ENCODE data around the gene TRAPPC2. TPM values are rescaled to one million over a fixed set of nuclear protein-coding genes. Genes with fewer than 3 reads are reported as not detected.

Gene TRAPPC2
- total RNA-seq, 1 experiment from 2014 or later, result 23.6 TPM

DNA sequence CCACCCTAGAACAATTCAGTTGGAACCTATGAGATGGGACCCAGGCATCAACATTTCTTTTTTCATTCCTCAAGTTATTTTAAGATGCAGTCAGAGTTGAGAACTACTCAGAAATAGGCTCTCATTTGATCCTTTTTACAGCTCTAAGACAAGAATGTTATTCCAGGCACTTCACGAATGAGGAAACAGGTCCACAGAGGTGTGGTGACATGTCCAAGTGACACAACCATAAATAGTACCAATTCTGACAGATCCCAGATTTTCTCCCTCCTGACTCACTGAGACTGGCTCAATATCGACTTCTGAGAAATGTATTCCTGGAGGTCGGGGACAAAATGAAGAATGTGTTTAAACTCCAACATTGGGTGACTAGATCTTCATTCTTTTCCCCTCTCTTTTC lies 70.4 kb downstream of the TRAPPC2 start:
- no TSS peak for BruUV-seq (replicated peaks)
- H2AFZ ChIP-seq, result no peak overlapping the region
- TF ChIP-seq, protein P1, sequence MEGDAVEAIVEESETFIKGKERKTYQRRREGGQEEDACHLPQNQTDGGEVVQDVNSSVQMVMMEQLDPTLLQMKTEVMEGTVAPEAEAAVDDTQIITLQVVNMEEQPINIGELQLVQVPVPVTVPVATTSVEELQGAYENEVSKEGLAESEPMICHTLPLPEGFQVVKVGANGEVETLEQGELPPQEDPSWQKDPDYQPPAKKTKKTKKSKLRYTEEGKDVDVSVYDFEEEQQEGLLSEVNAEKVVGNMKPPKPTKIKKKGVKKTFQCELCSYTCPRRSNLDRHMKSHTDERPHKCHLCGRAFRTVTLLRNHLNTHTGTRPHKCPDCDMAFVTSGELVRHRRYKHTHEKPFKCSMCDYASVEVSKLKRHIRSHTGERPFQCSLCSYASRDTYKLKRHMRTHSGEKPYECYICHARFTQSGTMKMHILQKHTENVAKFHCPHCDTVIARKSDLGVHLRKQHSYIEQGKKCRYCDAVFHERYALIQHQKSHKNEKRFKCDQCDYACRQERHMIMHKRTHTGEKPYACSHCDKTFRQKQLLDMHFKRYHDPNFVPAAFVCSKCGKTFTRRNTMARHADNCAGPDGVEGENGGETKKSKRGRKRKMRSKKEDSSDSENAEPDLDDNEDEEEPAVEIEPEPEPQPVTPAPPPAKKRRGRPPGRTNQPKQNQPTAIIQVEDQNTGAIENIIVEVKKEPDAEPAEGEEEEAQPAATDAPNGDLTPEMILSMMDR (conservative IDR thresholded peaks at IDR 0.05), result no peak
- TF ChIP-seq EZH2 (IDR thresholded peaks at IDR 0.05; ENCODE audit: low read depth), result no peak
- H3K36me3 ChIP-seq (ENCODE audit: low read depth), result no peaks in the 10 kb centered on the region
- H3K27me3 ChIP-seq (ENCODE audit: insufficient read depth, low read depth), result no peaks in the 10 kb centered on the region
- intact Hi-C loops (cut with micrococcal nuclease; ENCODE audit: unreplicated experiment), result no loop called here
- POLR2A ChIA-PET (ENCODE audit: unreplicated experiment), result no interaction called here
- H3K4me2 ChIP-seq, result no peak overlapping the region
- no peaks in the 10 kb centered on the region for H3K9me2 ChIP-seq (ENCODE audit: insufficient read depth)
- H3K4me1 ChIP-seq (replicated peaks; ENCODE audit: insufficient read depth), result peaks cover 35% of the 10 kb centered on the region
- H3F3A ChIP-seq (ENCODE audit: insufficient read depth, low read depth), result peaks cover 21% of the 10 kb centered on the region
- H3K4me3 ChIP-seq, result no peak overlapping the region
- CTCF ChIA-PET, result no interaction called here
- no peak overlapping the region for H3K27ac ChIP-seq
- no peak for DNase-seq
- H3K9me3 ChIP-seq (ENCODE audit: insufficient read depth, low read depth), result no peaks in the 10 kb centered on the region
- H3K79me2 ChIP-seq (ENCODE audit: low read depth), result no peaks in the 10 kb centered on the region
- no peaks in the 10 kb centered on the region for H4K20me1 ChIP-seq (ENCODE audit: insufficient read depth)

DNA sequence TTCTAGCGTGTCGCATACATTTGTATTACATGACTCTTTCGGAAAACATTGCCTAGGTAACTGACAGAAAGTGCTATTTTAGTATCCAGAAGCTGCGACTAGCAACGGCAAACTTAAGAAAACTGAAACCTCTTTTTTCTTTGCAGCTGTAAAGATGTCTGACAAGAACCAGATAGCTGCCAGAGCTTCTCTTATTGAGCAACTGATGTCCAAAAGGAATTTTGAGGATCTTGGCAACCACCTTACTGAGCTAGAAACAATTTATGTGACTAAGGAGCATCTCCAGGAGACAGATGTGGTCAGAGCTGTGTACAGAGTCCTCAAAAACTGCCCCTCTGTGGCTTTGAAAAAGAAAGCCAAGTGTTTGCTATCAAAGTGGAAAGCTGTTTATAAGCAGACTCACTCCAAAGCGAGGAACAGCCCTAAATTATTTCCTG lies 72.0 kb downstream of the TRAPPC2 start:
- TF ChIP-seq, protein P1 (conservative IDR thresholded peaks at IDR 0.05), result no peak
- no peak for TF ChIP-seq EZH2 (IDR thresholded peaks at IDR 0.05; ENCODE audit: low read depth)
- Histone ChIP-seq H3K4me3 (no peak overlapping the region), H3K4me2 (no peak overlapping the region), H3F3A (ENCODE audit: insufficient read depth, low read depth) (peaks cover 13% of the 10 kb centered on the region), H3K27ac (no peak overlapping the region), H3K9me3 (ENCODE audit: insufficient read depth, low read depth) (no peaks in the 10 kb centered on the region), H2AFZ (no peak overlapping the region), H3K79me2 (ENCODE audit: low read depth) (no peaks in the 10 kb centered on the region), H4K20me1 (ENCODE audit: insufficient read depth) (no peaks in the 10 kb centered on the region), H3K27me3 (ENCODE audit: insufficient read depth, low read depth) (no peaks in the 10 kb centered on the region), H3K4me1 (replicated peaks; ENCODE audit: insufficient read depth) (peaks cover 22% of the 10 kb centered on the region), H3K36me3 (ENCODE audit: low read depth) (no peaks in the 10 kb centered on the region), H3K9me2 (ENCODE audit: insufficient read depth) (no peaks in the 10 kb centered on the region)
- CTCF ChIA-PET, result interaction anchor here (0.7 to 1.3 kb wide), 2 partner anchors 27 to 73 kb away, joined by 3 read pairs; no protein-coding TSS in a partner anchor
- intact Hi-C loops (cut with micrococcal nuclease; ENCODE audit: unreplicated experiment), result no loop called here
- no TSS peak for BruUV-seq (replicated peaks)
- POLR2A ChIA-PET (ENCODE audit: unreplicated experiment), result no interaction called here
- no peak for DNase-seq

Other genes with a start within 250 kb of the TRAPPC2 start
- not detected in 2 replicates for gene EGFL6, start 165.0 kb downstream of the TRAPPC2 start, total RNA-seq (2021)
- 0.96 and 1.2 TPM in 2 replicates for gene TCEANC, start 81.5 kb downstream of the TRAPPC2 start, total RNA-seq (2021)
- gene RAB9A, start 45.5 kb downstream of the TRAPPC2 start, total RNA-seq (2021), result 26.7 and 30.7 TPM in 2 replicates
- gene OFD1, start 128 bp upstream of the TRAPPC2 start, total RNA-seq (2021), result 31.6 and 35.6 TPM in 2 replicates
- gene GPM6B, start 82.5 kb upstream of the TRAPPC2 start, total RNA-seq (2021), result not detected in 2 replicates

Data from PC-9 (cell line).